Glomerular endothelial cell (primary cell): ENCODE data around the gene SBK1. TPM values are rescaled to one million over a fixed set of nuclear protein-coding genes. Genes with fewer than 3 reads are reported as not detected.
"Not testable (repeated sequence)": the region's sequence is repeated elsewhere in the genome, so short reads cannot be mapped to it uniquely, and the experiment has no call there.

Experiments used
- DNase-seq: peaks from one replicate; pipeline ENCODE4 v3.0.0-alpha.2; 2011; ENCODE audit warnings: low read depth, low spot score; ENCODE audit errors: extremely low read depth
- total RNA-seq: library from RNA; depleted of rRNA; stranded (reverse); fragments of >200 nt; gene quantifications from 2 replicates; pipeline ENCODE4 v1.2.3, GENCODE V29; 2015

SBK1 gene
- total RNA-seq, 1 donor from 2014 or later = 0.23 TPM

DNA sequence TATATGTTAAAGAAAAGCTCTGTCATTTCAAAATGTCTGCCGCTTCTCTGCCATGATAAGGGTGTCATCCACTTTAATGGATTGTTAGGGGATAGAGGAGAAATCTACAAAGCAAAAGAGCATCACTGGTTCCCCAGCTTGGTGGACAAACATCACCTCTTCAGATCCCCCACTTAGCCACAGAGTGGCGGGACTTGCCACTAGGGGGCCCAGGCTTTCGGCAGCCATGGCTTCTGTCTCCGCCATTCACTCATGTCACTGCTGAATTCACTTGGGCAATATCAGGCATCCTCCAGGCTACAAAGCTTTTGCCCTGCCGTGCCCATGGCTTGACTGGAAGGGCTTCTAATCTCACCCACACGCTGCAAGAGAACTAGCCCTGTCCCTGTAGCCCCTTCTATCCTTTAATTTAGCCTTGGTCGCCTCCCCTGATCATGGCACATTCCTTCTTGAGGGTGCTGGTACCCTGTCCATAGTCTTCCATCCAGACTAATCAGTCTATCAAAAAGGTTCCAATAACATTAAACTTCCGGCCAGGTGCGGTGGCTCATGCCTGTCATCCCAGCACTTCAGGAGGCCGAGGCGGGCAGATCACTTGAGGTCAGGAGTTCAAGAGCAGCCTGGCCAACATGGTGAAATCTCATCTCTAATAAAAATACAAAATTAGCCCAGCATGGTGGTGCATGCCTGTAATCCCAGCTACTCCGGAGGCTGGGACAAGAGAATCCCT lies 34.7 kb downstream of the SBK1 start:
- no peak for DNase-seq

DNA sequence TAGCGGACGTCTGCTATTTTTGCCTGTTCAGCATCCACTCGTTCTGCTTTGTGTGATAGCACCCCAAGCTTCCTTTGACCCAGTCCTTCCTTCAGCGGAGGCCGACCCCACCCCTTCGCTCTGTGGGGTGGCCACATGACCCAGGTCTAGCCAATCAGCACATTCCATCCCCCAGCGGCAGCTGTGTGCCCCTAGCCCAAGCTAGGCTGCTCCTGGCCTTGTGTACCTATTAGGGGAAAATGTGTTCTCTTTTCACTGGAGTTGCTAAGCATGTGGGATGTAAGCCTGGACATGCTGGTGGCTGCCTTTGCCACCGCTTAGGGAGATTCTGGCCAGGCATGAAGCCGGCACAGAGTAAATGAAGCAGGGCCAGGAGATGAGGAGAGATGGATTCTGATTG lies 37.9 kb downstream of the SBK1 start:
- not testable (repeated sequence) for DNase-seq

DNA sequence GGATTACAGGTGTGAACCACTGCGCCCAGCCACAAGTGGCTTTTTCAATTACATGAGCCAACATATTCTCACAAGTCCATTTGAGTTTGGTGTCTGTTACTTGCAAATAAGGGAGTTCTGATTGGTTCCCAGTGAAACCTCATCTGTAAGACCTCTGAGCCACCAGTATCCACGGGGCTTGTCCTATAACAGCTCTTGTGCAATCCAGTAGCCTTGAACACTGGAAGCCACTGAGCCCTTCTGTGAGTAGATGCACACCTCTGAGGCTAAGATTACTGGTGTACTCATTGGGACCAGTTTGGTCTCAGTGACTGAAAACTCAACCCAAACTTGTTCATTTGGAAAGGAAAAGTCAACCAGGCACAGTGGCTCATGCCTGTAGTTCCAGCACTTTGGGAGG lies 38.7 kb downstream of the SBK1 start:
- not testable (repeated sequence) for DNase-seq

DNA sequence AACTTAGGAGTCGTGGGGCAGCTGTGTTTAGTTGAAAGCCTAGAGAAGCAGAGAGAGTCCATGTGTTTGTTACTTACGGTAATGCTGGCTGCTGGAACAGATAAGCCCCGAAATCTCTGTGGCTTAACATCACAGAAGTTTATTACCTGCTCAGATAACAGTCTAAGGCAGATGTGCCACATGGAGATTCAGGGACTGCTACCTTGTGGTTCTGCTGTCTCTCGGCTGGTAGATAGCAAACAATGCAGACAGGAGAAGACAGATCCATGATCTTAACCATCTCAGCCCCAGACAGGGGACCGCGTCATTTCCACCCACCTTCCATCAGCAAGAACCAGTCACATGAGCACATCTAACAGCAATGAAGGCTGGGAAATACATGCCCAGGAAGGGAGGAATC lies 40.3 kb downstream of the SBK1 start:
- not testable (repeated sequence) for DNase-seq

DNA sequence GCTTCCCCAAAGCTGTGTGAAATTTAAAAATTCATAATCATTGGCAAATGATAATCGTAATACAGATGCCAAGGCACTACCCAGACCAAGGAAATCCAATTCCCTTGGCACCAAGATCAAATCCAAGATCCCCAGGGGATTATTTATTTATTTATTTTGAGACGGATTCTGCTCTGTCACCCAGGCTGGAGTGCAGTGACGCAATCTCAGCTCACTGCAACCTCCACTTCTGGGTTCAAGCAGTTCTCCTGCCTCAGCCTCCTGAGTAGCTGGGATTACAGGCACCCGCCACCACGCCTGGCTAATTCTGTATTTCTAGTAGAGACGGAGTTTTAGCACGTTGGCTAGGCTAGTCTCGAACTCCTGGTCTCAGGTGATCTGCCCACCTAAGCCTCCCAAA lies 43.4 kb downstream of the SBK1 start:
- DNase-seq = not testable (repeated sequence)

DNA sequence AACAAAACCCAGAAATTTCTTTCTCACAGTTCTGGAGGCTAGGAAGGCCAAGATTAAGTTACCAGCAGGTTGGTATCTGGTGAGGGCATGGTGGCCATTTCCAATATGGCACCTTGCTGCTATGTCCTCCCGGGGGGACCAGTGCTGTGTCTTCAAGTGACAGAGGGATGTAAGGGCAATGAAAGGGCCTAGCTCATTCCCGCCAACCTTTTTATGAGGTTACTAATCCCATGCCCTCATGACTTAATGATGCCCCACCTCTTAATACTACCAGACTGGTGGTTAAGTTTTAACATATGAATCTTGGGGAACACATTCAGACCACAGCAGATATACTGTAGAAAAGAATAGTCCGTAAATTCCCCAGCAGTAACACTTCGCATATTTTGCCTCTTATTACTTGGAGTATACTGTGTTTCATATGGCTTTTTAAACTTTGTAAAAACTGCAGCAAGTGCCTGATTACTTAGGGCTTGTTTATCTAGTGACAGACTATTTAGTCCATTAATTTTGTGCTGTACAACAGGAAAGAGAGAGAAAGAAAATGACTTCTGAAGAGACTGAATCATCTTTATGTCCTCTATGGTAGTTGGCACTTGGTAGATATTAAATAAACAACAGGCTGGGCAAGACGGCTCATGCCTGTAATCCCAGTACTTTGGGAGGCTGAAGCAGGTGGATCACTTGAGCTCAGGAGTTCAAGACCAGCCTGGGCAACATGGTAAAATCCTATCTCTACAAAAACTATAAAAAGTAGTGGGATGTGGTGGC lies 44.8 kb downstream of the SBK1 start:
- not testable (repeated sequence) for DNase-seq

DNA sequence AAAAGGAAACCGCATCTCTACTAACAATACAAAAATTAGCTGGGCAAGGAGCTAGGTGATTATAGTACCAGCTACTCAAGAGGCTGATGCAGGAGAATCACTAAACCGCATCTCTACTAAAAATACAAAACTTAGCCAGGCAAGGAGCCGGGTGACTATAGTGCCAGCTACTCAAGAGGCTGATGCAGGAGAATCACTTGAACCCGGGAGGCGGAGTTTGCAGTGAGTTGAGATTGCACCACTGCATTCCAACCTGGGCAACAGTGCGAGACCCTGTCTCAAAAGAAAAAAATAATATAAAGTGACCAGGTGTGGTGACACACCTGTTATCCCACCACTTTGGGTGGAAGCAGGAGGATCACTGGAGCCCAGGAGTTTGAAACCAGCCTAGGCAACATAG lies 45.9 kb downstream of the SBK1 start:
- DNase-seq = not testable (repeated sequence)

DNA sequence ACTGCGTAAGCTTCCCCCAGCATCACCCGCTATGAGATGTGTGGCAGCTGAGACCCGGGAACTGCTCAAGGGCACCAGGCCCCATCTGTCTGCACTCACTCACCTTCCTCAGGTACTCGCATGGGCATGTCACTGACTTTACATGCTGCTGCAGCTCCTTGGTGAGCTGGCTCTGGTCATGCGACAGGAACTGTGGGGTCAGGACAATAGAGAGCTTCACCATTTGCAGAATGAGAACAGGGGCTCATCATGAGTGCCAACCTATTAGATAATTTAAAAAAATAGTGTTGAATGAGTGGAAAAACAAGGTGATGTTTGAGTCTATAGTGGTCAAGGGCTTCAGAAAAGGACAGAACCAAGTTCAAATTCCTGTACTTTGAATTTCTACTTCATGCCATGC lies 70.3 kb downstream of the SBK1 start:
- DNase-seq = not testable (repeated sequence)

DNA sequence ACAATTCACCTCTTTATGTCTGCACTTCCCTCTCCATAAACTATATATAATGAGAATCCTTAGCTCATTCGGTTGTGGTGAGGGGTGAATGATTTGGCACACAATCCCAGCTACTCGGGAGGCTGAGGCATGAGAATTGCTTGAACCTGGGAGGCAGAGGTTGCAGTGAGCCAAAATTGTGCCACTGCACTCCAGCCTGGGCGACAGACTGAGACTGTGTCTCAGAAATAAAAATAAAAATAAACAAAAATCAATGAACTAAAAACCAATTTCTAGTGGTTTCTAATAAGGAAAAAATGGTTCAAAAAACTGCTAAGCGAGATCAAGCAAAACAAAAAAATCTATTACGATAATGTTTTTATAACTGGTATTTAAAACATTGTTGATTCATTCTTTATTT lies 71.1 kb downstream of the SBK1 start, which contains the start of gene NPIPB6:
NPIPB6 (minus strand) TSS at position 101 of the 400 bp plus-strand sequence. CDS start 686 bp downstream, outside the sequence.
- DNase-seq = not testable (repeated sequence)

DNA sequence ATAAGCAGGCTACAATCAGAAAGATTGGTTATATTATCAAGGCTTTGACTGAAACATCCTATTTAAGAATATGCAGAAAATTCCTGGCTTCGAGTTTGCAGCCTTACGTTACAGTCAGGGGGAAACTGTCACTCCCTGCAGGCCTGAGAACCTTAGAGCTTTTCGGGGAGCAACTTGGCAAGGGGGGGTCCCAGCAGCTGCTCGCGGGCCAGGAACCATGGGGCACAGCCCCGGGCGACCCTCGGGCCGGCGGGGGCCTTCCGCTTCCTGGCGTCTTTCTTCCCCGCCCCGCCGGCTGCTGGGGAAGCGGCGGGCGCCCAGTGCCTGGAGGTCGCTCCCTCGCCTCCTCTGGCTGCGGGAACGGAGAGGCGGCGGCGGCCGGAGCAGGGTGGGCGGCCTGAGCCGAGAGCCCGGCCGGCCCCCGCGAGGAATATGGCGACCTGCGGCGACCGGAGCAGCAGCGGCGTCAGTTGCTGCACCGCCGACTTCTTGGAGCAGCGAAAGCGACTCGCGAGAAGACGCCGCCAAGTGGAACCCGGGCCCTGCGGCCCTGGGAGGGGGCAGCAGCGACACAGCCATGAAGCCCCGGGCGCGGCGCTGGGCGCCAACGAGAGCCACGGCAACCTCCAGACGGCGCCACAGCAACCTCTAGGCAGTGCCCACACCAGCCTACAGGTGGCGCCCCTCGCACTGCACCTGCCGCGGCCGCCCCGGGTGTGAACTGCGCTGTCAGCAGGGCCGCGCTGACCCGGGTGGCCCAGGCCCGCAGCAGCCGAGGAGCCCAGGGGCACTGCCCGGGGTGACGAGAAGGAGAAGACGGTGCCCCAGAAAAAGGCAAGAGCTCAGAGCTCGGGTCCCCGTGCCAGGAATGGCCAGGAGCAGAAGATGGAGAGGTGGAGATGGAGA lies 72.2 kb downstream of the SBK1 start:
- DNase-seq = not testable (repeated sequence)

DNA sequence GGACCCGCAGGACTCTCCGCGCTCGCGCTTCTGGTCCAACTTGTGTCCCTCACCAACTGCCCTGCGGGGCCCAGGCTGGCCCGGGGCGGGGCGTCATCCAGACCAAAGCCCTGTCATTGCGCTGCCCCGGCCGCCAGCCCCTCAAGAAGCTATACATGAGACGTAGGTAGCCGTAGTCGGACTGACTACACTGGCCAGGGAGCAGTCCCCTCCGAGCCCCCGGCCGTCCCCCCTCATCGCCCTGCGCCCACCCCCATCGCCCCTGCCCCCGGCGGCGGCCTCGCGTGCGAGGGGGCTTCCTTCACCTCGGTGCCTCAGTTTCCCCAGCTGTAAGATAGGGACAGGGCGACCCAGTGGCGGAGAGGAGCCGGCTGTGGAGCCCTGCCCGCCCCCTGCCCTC lies 75.6 kb downstream of the SBK1 start:
- not testable (repeated sequence) for DNase-seq

Other genes starting within 250 kb of the SBK1 start
- gene GSG1L, start 228.8 kb upstream of the SBK1 start, total RNA-seq = not detected in 2 replicates
- gene XPO6, start 80.6 kb upstream of the SBK1 start, total RNA-seq = 70.2 and 91.3 TPM in 2 replicates
- 2.2 TPM in 1 of 2 replicates, not detected in the other for gene NPIPB6, start 71.0 kb downstream of the SBK1 start, total RNA-seq
- 141 and 185 TPM in 2 replicates for gene EIF3CL, start 111.3 kb downstream of the SBK1 start, total RNA-seq
- gene NPIPB7, start 179.8 kb downstream of the SBK1 start, total RNA-seq = 0.34 TPM in 1 of 2 replicates, not detected in the other
- gene CLN3, start 199.5 kb downstream of the SBK1 start, total RNA-seq = 16.9 and 17.1 TPM in 2 replicates
- gene APOBR, start 202.1 kb downstream of the SBK1 start, total RNA-seq = not detected in 2 replicates
- not detected in 2 replicates for gene IL27, start 214.3 kb downstream of the SBK1 start, total RNA-seq
- 0.10 and 0.23 TPM in 2 replicates for gene NUPR1, start 246.4 kb downstream of the SBK1 start, total RNA-seq